Transverse colon (tissue), 4 donors: ENCODE results near the gene RNF169. TPM values are rescaled to one million over a fixed set of nuclear protein-coding genes. Genes with fewer than 3 reads are reported as not detected.

Experiments
- DNase-seq: peaks from one replicate; pipeline ENCODE4 v3.0.0-alpha.2; 2019
- H3K27ac ChIP-seq, 4 donors: fragments of 200-600 bp; sonication (generic); 2 replicates each; pipeline ENCODE4 v1.5.1; 2016 to 2018; ENCODE audit warnings: inconsistent platforms in 4 of 4
- H3K27me3 ChIP-seq: fragments of 200-600 bp; sonication (generic); 2 replicates; pipeline ENCODE4 v1.5.1; 2017; ENCODE audit warnings: inconsistent platforms
- H3K36me3 ChIP-seq, 4 donors: fragments of 200-600 bp; sonication (generic); 2 replicates each; pipeline ENCODE4 v1.5.1; 2017 to 2019; ENCODE audit warnings: inconsistent platforms in 4 of 4
- H3K4me1 ChIP-seq, 4 donors: fragments of 200-600 bp; sonication (generic); 2 replicates each; pipeline ENCODE4 v1.5.1; 2017 to 2020; ENCODE audit warnings: inconsistent platforms in 4 of 4
- H3K4me3 ChIP-seq, 4 donors: fragments of 200-600 bp; sonication (generic); 1 replicate in 1 of 4; 2 replicates in 3 of 4; pipeline versions ENCODE4 v1.5.1 to v1.6.1; 2017 to 2019; ENCODE audit warnings: inconsistent platforms in 4 of 4
- H3K9me3 ChIP-seq, 2 donors: fragments of 200-600 bp; sonication (generic); 2 replicates each; pipeline ENCODE4 v1.5.1; 2017 to 2019; ENCODE audit warnings: inconsistent platforms in 2 of 2
- EP300 ChIP-seq: sonication (generic); formaldehyde crosslinking; IDR thresholded peaks from one replicate; pipeline ENCODE4 v1.6.1; 2017; ENCODE audit warnings: antibody characterized with exemption, low read depth
- POLR2A ChIP-seq: fragments of 450-650 bp; IDR thresholded peaks from one replicate; pipeline ENCODE4 v1.6.1; 2016; ENCODE audit warnings: antibody characterized with exemption, mild to moderate bottlenecking, moderate library complexity
- POLR2AphosphoS5 ChIP-seq, 3 donors: sonication (generic); formaldehyde crosslinking; IDR thresholded peaks; one replicate each; pipeline ENCODE4 v1.6.1; 2016; ENCODE audit warnings: antibody characterized with exemption in 3 of 3
- WGBS, 2 donors: methylation state at CpG; one replicate each; pipeline ENCODE4 v1.1.5; 2018; ENCODE audit warnings: low coverage in 1 of 2; 5-methylcytosine and 5-hydroxymethylcytosine counted together
- in situ Hi-C, 4 donors: fragments of 200-750 bp; cut with MboI; loops; one replicate each; pipeline versions ENCODE4 v1.15.0 to v1.15.1; 2017; ENCODE audit warnings: low sequenced_read_pairs in 3 of 4, low pct_ligation_motif_present in 1 of 4, low pct_unique_long_range_greater_than_20kb in 1 of 4
- intact Hi-C: fragments of 100-400 bp; cut with DNase I; formaldehyde crosslinking; loops from one replicate; pipeline ENCODE4 v1.15.1; 2023; ENCODE audit warnings: low total_unique reads
- total RNA-seq, 4 donors: library from RNA; depleted of rRNA; stranded (reverse); fragments of >200 nt; gene quantifications; one replicate each; pipeline ENCODE4 v1.1.0, GENCODE V29; 2016
- TF ChIP-seq, protein P1 (sequence below), 5 experiments: fragments of 200-600 bp in 3 of 5; fragments of 450-650 bp in 2 of 5; sonication (generic) in 3 of 5; IDR thresholded peaks; 1 replicate in 2 of 5; 2 replicates in 3 of 5; pipeline ENCODE4 v1.5.1; 2016 to 2017; ENCODE audit warnings: antibody characterized with exemption in 5 of 5, inconsistent platforms in 3 of 5, mild to moderate bottlenecking in 2 of 5, moderate library complexity in 1 of 5

RNF169 gene
- total RNA-seq, 4 donors from 2014 or later: 15.1 to 22.4 (median 16.6) TPM

GRCh38 chr11:74777877-74778276 is 29.2 kb downstream of the RNF169 start:
- intact Hi-C loops (no loop called here), in situ Hi-C loops (no loop called here)
- Histone ChIP-seq H3K4me1 (peaks cover 0 to 50% (median 10%) of the 10 kb centered on the region in 4 donors), H3K27me3 (no peaks in the 10 kb centered on the region), H3K9me3 (no peaks in the 10 kb centered on the region), H3K36me3 (no peaks in the 10 kb centered on the region), H3K27ac (no peak overlapping the region), H3K4me3 (no peak overlapping the region)
- no peak for TF ChIP-seq EP300
- no peak for TF ChIP-seq POLR2A
- TF ChIP-seq POLR2AphosphoS5 (IDR thresholded peaks at IDR 0.05): peak in 1 of 3 donors; percentile 15
- TF ChIP-seq, protein P1, sequence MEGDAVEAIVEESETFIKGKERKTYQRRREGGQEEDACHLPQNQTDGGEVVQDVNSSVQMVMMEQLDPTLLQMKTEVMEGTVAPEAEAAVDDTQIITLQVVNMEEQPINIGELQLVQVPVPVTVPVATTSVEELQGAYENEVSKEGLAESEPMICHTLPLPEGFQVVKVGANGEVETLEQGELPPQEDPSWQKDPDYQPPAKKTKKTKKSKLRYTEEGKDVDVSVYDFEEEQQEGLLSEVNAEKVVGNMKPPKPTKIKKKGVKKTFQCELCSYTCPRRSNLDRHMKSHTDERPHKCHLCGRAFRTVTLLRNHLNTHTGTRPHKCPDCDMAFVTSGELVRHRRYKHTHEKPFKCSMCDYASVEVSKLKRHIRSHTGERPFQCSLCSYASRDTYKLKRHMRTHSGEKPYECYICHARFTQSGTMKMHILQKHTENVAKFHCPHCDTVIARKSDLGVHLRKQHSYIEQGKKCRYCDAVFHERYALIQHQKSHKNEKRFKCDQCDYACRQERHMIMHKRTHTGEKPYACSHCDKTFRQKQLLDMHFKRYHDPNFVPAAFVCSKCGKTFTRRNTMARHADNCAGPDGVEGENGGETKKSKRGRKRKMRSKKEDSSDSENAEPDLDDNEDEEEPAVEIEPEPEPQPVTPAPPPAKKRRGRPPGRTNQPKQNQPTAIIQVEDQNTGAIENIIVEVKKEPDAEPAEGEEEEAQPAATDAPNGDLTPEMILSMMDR (IDR thresholded peaks at IDR 0.05): no peak
- no peak for DNase-seq
- WGBS, 2 donors: 50 to 58% methylated on average over 4 of the region's 4 CpGs

- no peaks in the 10 kb centered on the region for H3K27me3 ChIP-seq
- peaks cover 0 to 53% (median 14%) of the 10 kb centered on the region in 4 donors for H3K4me1 ChIP-seq
- in situ Hi-C loops: no loop called here
- H3K36me3 ChIP-seq: no peaks in the 10 kb centered on the region
- DNase-seq: no peak
- no peak for TF ChIP-seq POLR2A
- TF ChIP-seq POLR2AphosphoS5 (IDR thresholded peaks at IDR 0.05): no peak
- TF ChIP-seq, protein P1 (IDR thresholded peaks at IDR 0.05): no peak
- no peak for TF ChIP-seq EP300
- H3K27ac ChIP-seq: no peak overlapping the region
- WGBS, 2 donors: 98 to 100% methylated on average over 5 to 6 of the region's 6 CpGs
- H3K9me3 ChIP-seq: no peaks in the 10 kb centered on the region
- no peak overlapping the region for H3K4me3 ChIP-seq
- intact Hi-C loops: no loop called here
Measured at GRCh38 chr11:74778581-74778980, 29.9 kb downstream of the RNF169 start.

DNA sequence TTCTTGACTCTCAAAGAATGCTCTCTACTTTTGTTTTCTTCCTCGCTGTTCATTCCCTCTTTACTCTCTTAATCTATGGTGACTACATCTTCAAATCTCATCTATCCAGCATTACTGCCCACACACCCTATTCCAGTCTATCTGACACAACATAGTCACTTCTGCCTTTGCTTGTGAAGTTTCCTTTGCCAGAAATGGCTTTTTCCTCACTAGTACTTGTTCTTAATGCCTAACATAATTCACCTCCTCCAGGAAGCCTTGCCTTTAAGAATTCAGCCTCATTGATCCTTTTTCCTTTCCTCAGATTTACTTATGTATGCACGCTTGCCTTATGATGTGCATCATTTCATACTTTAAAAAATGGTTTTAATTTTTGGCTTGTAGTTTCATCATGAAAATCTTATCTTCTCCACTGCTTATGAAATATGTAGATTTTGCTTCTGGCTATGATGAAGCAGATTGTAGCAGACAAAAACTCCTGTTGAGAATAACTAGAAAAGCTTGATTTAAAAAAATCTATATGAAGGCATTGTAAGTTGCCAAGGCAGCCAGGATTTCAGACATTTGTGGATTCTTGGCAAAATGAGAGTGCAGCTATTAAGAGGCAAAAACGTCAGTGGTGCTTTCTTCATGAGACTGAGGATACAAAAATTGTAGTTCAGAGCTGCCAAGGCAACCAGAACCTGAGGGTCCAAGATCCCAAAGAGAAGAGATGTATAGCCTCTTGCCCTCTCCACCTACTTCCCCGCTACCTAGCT is 31.8 kb downstream of the RNF169 start:
- intact Hi-C loops (no loop called here), in situ Hi-C loops (no loop called here)
- TF ChIP-seq POLR2AphosphoS5 (IDR thresholded peaks at IDR 0.05) (no peak), EP300 (no peak)
- TF ChIP-seq, protein P1 (IDR thresholded peaks at IDR 0.05): no peak
- no peaks in the 10 kb centered on the region for H3K27me3 ChIP-seq
- no peak for DNase-seq
- H3K36me3 ChIP-seq: no peaks in the 10 kb centered on the region
- WGBS, 2 donors: 80 to 92% methylated on average over 3 to 4 of the region's 4 CpGs
- H3K27ac ChIP-seq: no peak overlapping the region
- peaks cover 0 to 64% (median 14%) of the 10 kb centered on the region in 4 donors for H3K4me1 ChIP-seq
- no peaks in the 10 kb centered on the region for H3K9me3 ChIP-seq
- no peak overlapping the region for H3K4me3 ChIP-seq

GRCh38 chr11:74783241-74783871 is 34.7 kb downstream of the RNF169 start:
- Histone ChIP-seq H3K27me3 (no peaks in the 10 kb centered on the region), H3K9me3 (no peaks in the 10 kb centered on the region), H3K27ac (peak overlapping the region in 1 of 4 donors; percentile 4), H3K36me3 (no peaks in the 10 kb centered on the region), H3K4me1 (peaks cover 0 to 52% (median 11%) of the 10 kb centered on the region in 4 donors), H3K4me3 (no peak overlapping the region)
- intact Hi-C loops (no loop called here), in situ Hi-C loops (no loop called here)
- TF ChIP-seq POLR2AphosphoS5 (IDR thresholded peaks at IDR 0.05) (no peak), POLR2A (no peak), EP300 (no peak)
- TF ChIP-seq, protein P1 (IDR thresholded peaks at IDR 0.05): no peak
- 59 to 64% methylated on average over 2 of the region's 2 CpGs for WGBS, 2 donors
- no peak for DNase-seq
